Neural cell (in vitro differentiated cells): Measurements from ENCODE around the gene ASB1. TPM values are rescaled to one million over a fixed set of nuclear protein-coding genes. Genes with fewer than 3 reads are reported as not detected.

Source experiments
- H2AFZ ChIP-seq: fragments of 200-600, 300-800 bp; sonication (generic), shearing (Covaris generic); 2 replicates; pipeline ENCODE4 v1.6.0; 2014; ENCODE audit warnings: low read depth, mild to moderate bottlenecking, antibody characterized with exemption, low read length, moderate library complexity
- H3F3A ChIP-seq: fragments of 200-600 bp; shearing (Covaris generic); 2 replicates; pipeline ENCODE4 v1.6.1; 2016; ENCODE audit warnings: mild to moderate bottlenecking, moderate library complexity, mixed read lengths, antibody characterized with exemption, low read length; ENCODE audit not compliant: insufficient read depth, poor library complexity, severe bottlenecking
- H3K27ac ChIP-seq: fragments of 200-600, 300-800 bp; sonication (generic), shearing (Covaris generic); 2 replicates; pipeline ENCODE4 v1.5.1; 2014; ENCODE audit warnings: mild to moderate bottlenecking, low read length, moderate library complexity
- H3K27me3 ChIP-seq: fragments of 300-800, 200-600 bp; sonication (generic), shearing (Covaris generic); 2 replicates; pipeline ENCODE4 v1.6.0; 2014; ENCODE audit warnings: mild to moderate bottlenecking, low read depth, low read length, moderate library complexity; ENCODE audit not compliant: insufficient read depth
- H3K36me3 ChIP-seq: fragments of 300-800, 200-600 bp; sonication (generic), shearing (Covaris generic); 2 replicates; pipeline ENCODE4 v1.5.1; 2014; ENCODE audit warnings: mild to moderate bottlenecking, antibody characterized with exemption, low read length, moderate library complexity; ENCODE audit not compliant: insufficient read depth
- H3K4me2 ChIP-seq: fragments of 300-800, 200-600 bp; sonication (generic), shearing (Covaris generic); 2 replicates; pipeline ENCODE4 v1.6.0; 2014; ENCODE audit warnings: mild to moderate bottlenecking, low read length
- H3K4me3 ChIP-seq: fragments of 300-800, 200-600 bp; sonication (generic), shearing (Covaris generic); 2 replicates; pipeline ENCODE4 v1.5.1; 2014; ENCODE audit warnings: mild to moderate bottlenecking, low read length, moderate library complexity
- H3K79me2 ChIP-seq: fragments of 200-600 bp; shearing (Covaris generic); replicated peaks from 2 replicates; pipeline ENCODE4 v1.6.0; 2014; ENCODE audit warnings: mild to moderate bottlenecking, low read length, moderate library complexity; ENCODE audit not compliant: insufficient read depth
- H3K9ac ChIP-seq: fragments of 300-800, 200-600 bp; sonication (generic), shearing (Covaris generic); 2 replicates; pipeline ENCODE4 v1.6.1; 2016; ENCODE audit warnings: mild to moderate bottlenecking, low read length, mixed read lengths
- H3K9me2 ChIP-seq: fragments of 200-600 bp; shearing (Covaris generic); 2 replicates; pipeline ENCODE4 v1.6.1; 2016; ENCODE audit warnings: mild to moderate bottlenecking, low read length, mixed read lengths; ENCODE audit not compliant: insufficient read depth
- H3K9me3 ChIP-seq: fragments of 200-600, 300-800 bp; sonication (generic), shearing (Covaris generic); 2 replicates; pipeline ENCODE4 v1.6.1; 2016; ENCODE audit warnings: mild to moderate bottlenecking, mixed run types, low read length, moderate library complexity, mixed read lengths
- H4K20me1 ChIP-seq: fragments of 200-600 bp; shearing (Covaris generic); 2 replicates; pipeline ENCODE4 v1.6.1; 2016; ENCODE audit warnings: mild to moderate bottlenecking, mixed run types; ENCODE audit not compliant: insufficient read depth
- CTCF ChIP-seq: fragments of 450-650 bp; IDR thresholded peaks from 2 replicates; pipeline ENCODE4 v1.5.1; 2014; ENCODE audit warnings: antibody characterized with exemption, mild to moderate bottlenecking, moderate library complexity; ENCODE audit not compliant: poor library complexity, severe bottlenecking
- EP300 ChIP-seq: fragments of 450-650 bp; conservative IDR thresholded peaks from 2 replicates; pipeline ENCODE4 v1.6.1; 2014; ENCODE audit warnings: antibody characterized with exemption, mild to moderate bottlenecking, moderate library complexity; ENCODE audit not compliant: poor library complexity, severe bottlenecking
- EZH2 ChIP-seq: fragments of 200-600, 300-800 bp; shearing (Covaris generic), sonication (generic); IDR thresholded peaks from 2 replicates; pipeline ENCODE4 v1.6.1; 2014; ENCODE audit warnings: antibody characterized with exemption, low read length, borderline replicate concordance, mild to moderate bottlenecking; ENCODE audit not compliant: insufficient read depth, poor library complexity, severe bottlenecking
- MXI1 ChIP-seq: fragments of 450-650 bp; conservative IDR thresholded peaks from 2 replicates; pipeline ENCODE4 v1.6.1; 2014; ENCODE audit warnings: antibody characterized with exemption, mild to moderate bottlenecking; ENCODE audit not compliant: poor library complexity, severe bottlenecking
- POLR2AphosphoS5 ChIP-seq: IDR thresholded peaks from 2 replicates; pipeline ENCODE4 v1.6.1; 2012
- RAD21 ChIP-seq: fragments of 450-650 bp; conservative IDR thresholded peaks from 2 replicates; pipeline ENCODE4 v1.6.1; 2014; ENCODE audit warnings: antibody characterized with exemption, mild to moderate bottlenecking, moderate library complexity
- REST ChIP-seq: IDR thresholded peaks from 2 replicates; pipeline ENCODE4 v1.6.1; 2012; ENCODE audit warnings: borderline replicate concordance
- SMC3 ChIP-seq: fragments of 450-650 bp; conservative IDR thresholded peaks from 2 replicates; pipeline ENCODE4 v1.6.1; 2014; ENCODE audit warnings: antibody characterized with exemption, mild to moderate bottlenecking, moderate library complexity; ENCODE audit not compliant: poor library complexity
- TAF1 ChIP-seq: IDR thresholded peaks from 2 replicates; pipeline ENCODE4 v1.6.1; 2012; ENCODE audit warnings: low read depth
- polyA plus RNA-seq: library from polyadenylated mRNA; depleted of rRNA; stranded (reverse); fragments of >200 nt; gene quantifications from 2 replicates; pipeline ENCODE4 v1.2.3, GENCODE V29; 2014

ASB1 gene
- polyA plus RNA-seq, 1 donor from 2014 or later = 13.7 TPM

DNA sequence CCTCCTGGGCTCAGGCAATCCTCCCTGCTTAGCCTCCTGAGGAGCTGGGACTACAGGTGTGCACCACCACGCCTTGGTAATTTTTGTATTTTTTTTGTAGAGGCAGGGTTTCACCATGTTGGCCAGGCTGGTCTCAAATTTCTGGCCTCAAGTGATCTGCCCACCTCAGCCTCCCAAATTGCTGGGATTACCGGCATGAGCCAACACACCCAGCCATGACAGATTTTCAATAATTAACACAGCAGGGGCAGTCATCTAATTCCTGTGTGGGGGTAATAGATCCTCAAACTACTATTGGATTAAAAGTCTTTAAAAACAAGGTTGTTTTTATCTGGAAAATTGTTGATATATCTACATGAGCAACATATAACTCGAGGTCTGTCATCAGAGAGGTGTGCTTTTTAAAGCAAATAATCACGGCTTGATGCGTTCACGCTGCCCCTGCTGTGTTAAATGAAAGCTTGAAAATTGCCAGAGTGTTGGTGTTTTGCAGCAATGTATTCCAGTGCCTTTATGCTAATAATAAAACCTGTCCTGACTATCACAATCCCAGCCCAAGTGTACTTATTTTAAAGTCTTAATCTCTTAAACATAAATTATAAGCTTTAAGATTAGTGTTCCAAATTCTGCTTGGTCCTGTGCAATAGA lies 35.6 kb upstream of the ASB1 start:
- Histone ChIP-seq H3K79me2 (no peaks in the 10 kb centered on the region), H3F3A (no peaks in the 10 kb centered on the region)
- TF ChIP-seq CTCF (no peak), POLR2AphosphoS5 (peak; percentile 58)

DNA sequence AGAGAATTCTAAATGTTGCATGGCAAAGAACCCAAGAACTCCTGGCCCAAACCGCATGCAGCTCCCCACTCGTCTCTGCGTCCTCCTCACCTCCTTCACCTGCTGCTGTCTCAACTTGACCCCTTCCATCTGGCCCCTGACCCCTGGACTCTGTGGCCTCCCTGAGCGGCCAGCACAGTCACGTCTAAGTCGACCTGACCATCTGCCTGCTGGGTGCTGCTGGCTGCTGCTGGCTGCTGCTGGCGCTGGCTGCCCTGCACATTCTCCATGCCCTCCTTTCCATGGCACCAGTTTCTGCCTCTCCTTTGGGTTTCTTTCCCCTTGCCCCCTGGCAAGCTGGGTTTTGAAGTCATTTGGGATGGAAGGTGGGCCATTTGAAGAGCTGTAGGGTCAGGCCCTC lies 30.1 kb upstream of the ASB1 start:
- Histone ChIP-seq H3K27ac (no peak overlapping the region), H3K9me3 (no peaks in the 10 kb centered on the region), H3K36me3 (no peaks in the 10 kb centered on the region), H3K79me2 (no peaks in the 10 kb centered on the region), H3K9ac (no peak overlapping the region), H3K4me3 (no peak overlapping the region), H4K20me1 (no peaks in the 10 kb centered on the region), H3F3A (no peaks in the 10 kb centered on the region), H2AFZ (no peak overlapping the region), H3K27me3 (no peaks in the 10 kb centered on the region), H3K4me2 (no peak overlapping the region), H3K9me2 (no peaks in the 10 kb centered on the region)
- TF ChIP-seq CTCF (no peak), EP300 (no peak), RAD21 (no peak), REST (no peak), POLR2AphosphoS5 (no peak), SMC3 (no peak), MXI1 (no peak), EZH2 (no peak), TAF1 (no peak)

More for the DNA sequence above, 35.6 kb upstream of the ASB1 start:
- no peaks in the 10 kb centered on the region for H3K9me3 ChIP-seq
- H3K36me3 ChIP-seq = no peaks in the 10 kb centered on the region
- no peaks in the 10 kb centered on the region for H3K9me2 ChIP-seq
- H3K4me2 ChIP-seq = peak overlapping the region; percentile 1
- H2AFZ ChIP-seq = no peak overlapping the region
- H3K27ac ChIP-seq = no peak overlapping the region
- H3K4me3 ChIP-seq = no peak overlapping the region
- H3K27me3 ChIP-seq = no peaks in the 10 kb centered on the region
- no peaks in the 10 kb centered on the region for H4K20me1 ChIP-seq
- no peak overlapping the region for H3K9ac ChIP-seq
